HEK293 (cell line): ENCODE results near the gene SLFNL1.

ENCODE experiments used
- KLF9 ChIP-seq: fragments of 450-650 bp; formaldehyde crosslinking; IDR thresholded peaks from 2 replicates; pipeline ENCODE4 v1.5.1; 2016; ENCODE audit warnings: missing biosample characterization, missing genetic modification characterization, low read depth
- MYNN ChIP-seq: fragments of 450-650 bp; formaldehyde crosslinking; IDR thresholded peaks from 2 replicates; pipeline ENCODE4 v1.5.1; 2016; ENCODE audit warnings: missing biosample characterization, missing genetic modification characterization, borderline replicate concordance
- YY1 ChIP-seq: fragments of 450-650 bp; formaldehyde crosslinking; IDR thresholded peaks from 2 replicates; pipeline ENCODE4 v1.5.1; 2018; ENCODE audit warnings: missing biosample characterization, missing genetic modification characterization
- ZBTB26 ChIP-seq: fragments of 450-650 bp; formaldehyde crosslinking; optimal IDR thresholded peaks from 2 replicates; pipeline ENCODE3; 2016; ENCODE audit warnings: missing biosample characterization, mild to moderate bottlenecking, missing genetic modification characterization
- ZNF146 ChIP-seq: fragments of 450-650 bp; formaldehyde crosslinking; IDR thresholded peaks from 2 replicates; pipeline ENCODE4 v1.5.1; 2016; ENCODE audit warnings: missing biosample characterization, missing genetic modification characterization
- ZNF274 ChIP-seq, 2 experiments: fragments of 200-500 bp in 1 of 2; fragments of 450-650 bp in 1 of 2; sonication (Bioruptor generic) in 1 of 2; formaldehyde crosslinking in 1 of 2; IDR thresholded peaks; 2 replicates each; pipeline versions ENCODE4 v1.5.1 to v1.6.1; 2014 to 2016; ENCODE audit warnings: borderline replicate concordance in 1 of 2, inconsistent platforms in 1 of 2, low read length in 1 of 2, missing biosample characterization in 1 of 2, missing genetic modification characterization in 1 of 2
- ZNF416 ChIP-seq: fragments of 450-650 bp; formaldehyde crosslinking; IDR thresholded peaks from 2 replicates; pipeline ENCODE4 v1.5.1; 2016; ENCODE audit warnings: missing biosample characterization, missing genetic modification characterization
- ZNF548 ChIP-seq: fragments of 450-650 bp; formaldehyde crosslinking; IDR thresholded peaks from 2 replicates; pipeline ENCODE4 v1.5.1; 2016; ENCODE audit warnings: missing biosample characterization, missing genetic modification characterization
- ZNF701 ChIP-seq: fragments of 450-650 bp; formaldehyde crosslinking; IDR thresholded peaks from 2 replicates; pipeline ENCODE4 v1.5.1; 2016; ENCODE audit warnings: missing biosample characterization, missing genetic modification characterization
- ZSCAN18 ChIP-seq: fragments of 450-650 bp; formaldehyde crosslinking; IDR thresholded peaks from 2 replicates; pipeline ENCODE4 v1.5.1; 2016; ENCODE audit warnings: missing biosample characterization, missing genetic modification characterization
- TF ChIP-seq, protein P1 (sequence below): fragments of 450-650 bp; formaldehyde crosslinking; IDR thresholded peaks from 2 replicates; pipeline ENCODE4 v1.5.1; 2016; ENCODE audit warnings: missing biosample characterization, missing genetic modification characterization

- TF ChIP-seq ZSCAN18 (tag by site-specific recombination) (no peak), ZNF701 (tag by site-specific recombination) (no peak), ZNF548 (tag by site-specific recombination) (no peak), ZNF274 (IDR thresholded peaks at IDR 0.05; ENCODE audit: low read length) (no peak), ZNF274 (tag by site-specific recombination; IDR thresholded peaks at IDR 0.05; ENCODE audit: borderline replicate concordance) (no peak), ZBTB26 (tag by site-specific recombination) (no peak), ZNF146 (tag by site-specific recombination) (no peak), YY1 (tag by site-specific recombination) (no peak), KLF9 (no peak), MYNN (tag by site-specific recombination) (no peak), ZNF416 (tag by site-specific recombination) (no peak)
- TF ChIP-seq, protein P1, sequence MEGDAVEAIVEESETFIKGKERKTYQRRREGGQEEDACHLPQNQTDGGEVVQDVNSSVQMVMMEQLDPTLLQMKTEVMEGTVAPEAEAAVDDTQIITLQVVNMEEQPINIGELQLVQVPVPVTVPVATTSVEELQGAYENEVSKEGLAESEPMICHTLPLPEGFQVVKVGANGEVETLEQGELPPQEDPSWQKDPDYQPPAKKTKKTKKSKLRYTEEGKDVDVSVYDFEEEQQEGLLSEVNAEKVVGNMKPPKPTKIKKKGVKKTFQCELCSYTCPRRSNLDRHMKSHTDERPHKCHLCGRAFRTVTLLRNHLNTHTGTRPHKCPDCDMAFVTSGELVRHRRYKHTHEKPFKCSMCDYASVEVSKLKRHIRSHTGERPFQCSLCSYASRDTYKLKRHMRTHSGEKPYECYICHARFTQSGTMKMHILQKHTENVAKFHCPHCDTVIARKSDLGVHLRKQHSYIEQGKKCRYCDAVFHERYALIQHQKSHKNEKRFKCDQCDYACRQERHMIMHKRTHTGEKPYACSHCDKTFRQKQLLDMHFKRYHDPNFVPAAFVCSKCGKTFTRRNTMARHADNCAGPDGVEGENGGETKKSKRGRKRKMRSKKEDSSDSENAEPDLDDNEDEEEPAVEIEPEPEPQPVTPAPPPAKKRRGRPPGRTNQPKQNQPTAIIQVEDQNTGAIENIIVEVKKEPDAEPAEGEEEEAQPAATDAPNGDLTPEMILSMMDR: no peak
Measured at GRCh38 chr1:40969445-40969844, 52.1 kb downstream of the SLFNL1 start.
